HEK293T (cell line): ENCODE data around the gene CINP.
"Not testable (repeated sequence)": the region's sequence is repeated elsewhere in the genome, so short reads cannot be mapped to it uniquely, and the experiment has no call there.

Source experiments
- CTCF ChIA-PET: fragments of 350-600 bp; formaldehyde crosslinking; extraction: SDS; loops from one replicate; lab custom pipeline; 2021; ENCODE audit warnings: antibody characterized with exemption, inconsistent platforms; lab: Yijun Ruan, JAX
- POLR2A ChIA-PET: fragments of 350-600 bp; formaldehyde crosslinking; extraction: SDS; loops from one replicate; lab custom pipeline; 2020; ENCODE audit warnings: antibody characterized with exemption, inconsistent platforms; lab: Yijun Ruan, JAX
- DNase-seq: peaks from one replicate; pipeline ENCODE4 v3.0.0; 2012; ENCODE audit warnings: mixed read lengths; ENCODE audit errors: extremely low spot score
- ARNT ChIP-seq: fragments of 450-650 bp; IDR thresholded peaks from 2 replicates; pipeline ENCODE4 v1.6.1; 2017; ENCODE audit warnings: mild to moderate bottlenecking
- BHLHE40 ChIP-seq: fragments of 450-650 bp; IDR thresholded peaks from 2 replicates; pipeline ENCODE4 v1.6.1; 2016; ENCODE audit warnings: mild to moderate bottlenecking, moderate library complexity, borderline replicate concordance
- CTBP1 ChIP-seq: fragments of 450-650 bp; IDR thresholded peaks from 2 replicates; pipeline ENCODE4 v1.6.1; 2016; ENCODE audit warnings: borderline replicate concordance
- ELF4 ChIP-seq: fragments of 450-650 bp; IDR thresholded peaks from 2 replicates; pipeline ENCODE4 v1.6.1; 2017; ENCODE audit warnings: antibody characterized with exemption
- FOXA1 ChIP-seq: fragments of 450-650 bp; IDR thresholded peaks from 2 replicates; pipeline ENCODE4 v1.6.1; 2016; ENCODE audit warnings: mild to moderate bottlenecking
- FOXK2 ChIP-seq: fragments of 450-650 bp; IDR thresholded peaks from 2 replicates; pipeline ENCODE4 v1.6.1; 2016; ENCODE audit warnings: mild to moderate bottlenecking
- FOXM1 ChIP-seq: fragments of 450-650 bp; IDR thresholded peaks from 2 replicates; pipeline ENCODE4 v1.6.1; 2017; ENCODE audit warnings: mild to moderate bottlenecking, borderline replicate concordance
- HDGF ChIP-seq: fragments of 450-650 bp; IDR thresholded peaks from 2 replicates; pipeline ENCODE4 v1.6.1; 2017; ENCODE audit warnings: antibody characterized with exemption, borderline replicate concordance
- L3MBTL2 ChIP-seq: fragments of 450-650 bp; conservative IDR thresholded peaks from 2 replicates; pipeline ENCODE4 v1.6.1; 2016; ENCODE audit warnings: mild to moderate bottlenecking
- LEF1 ChIP-seq: fragments of 450-650 bp; IDR thresholded peaks from 2 replicates; pipeline ENCODE4 v1.6.1; 2017; ENCODE audit warnings: mild to moderate bottlenecking, borderline replicate concordance
- NFRKB ChIP-seq: fragments of 450-650 bp; IDR thresholded peaks from 2 replicates; pipeline ENCODE4 v1.6.1; 2016; ENCODE audit warnings: mild to moderate bottlenecking, moderate library complexity
- SP1 ChIP-seq: fragments of 450-650 bp; IDR thresholded peaks from 2 replicates; pipeline ENCODE4 v1.6.1; 2017
- SUZ12 ChIP-seq: fragments of 450-650 bp; IDR thresholded peaks from 2 replicates; pipeline ENCODE4 v1.6.1; 2016; ENCODE audit warnings: mild to moderate bottlenecking
- TARDBP ChIP-seq: fragments of 450-650 bp; IDR thresholded peaks from 2 replicates; pipeline ENCODE4 v1.6.1; 2016
- ZNF384 ChIP-seq: fragments of 450-650 bp; IDR thresholded peaks from 2 replicates; pipeline ENCODE4 v1.6.1; 2016
- TF ChIP-seq, protein P1 (sequence below): fragments of 450-650 bp; IDR thresholded peaks from 2 replicates; pipeline ENCODE4 v1.6.1; 2016

CINP gene

DNA sequence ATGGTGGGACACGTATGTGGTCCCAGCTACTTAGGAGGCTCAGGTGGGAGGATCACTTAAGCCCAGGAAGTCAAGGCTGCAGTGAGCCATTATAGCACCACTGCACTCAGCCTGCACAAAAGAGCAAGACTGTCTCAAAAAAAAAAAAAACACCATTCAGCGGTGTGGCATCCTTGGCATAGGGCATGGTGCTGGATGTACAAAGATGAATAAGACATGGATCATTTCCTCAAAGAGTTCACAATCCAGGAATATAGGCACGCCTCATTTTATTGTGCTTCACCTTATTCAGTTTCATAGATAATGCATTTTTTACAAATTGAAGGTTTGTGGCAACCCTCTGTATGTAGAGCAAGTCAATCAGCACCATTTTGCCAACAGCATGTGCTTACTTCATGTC is 6.4 kb downstream of the CINP start:
- DNase-seq = no peak
- TF ChIP-seq ZNF384 (no peak), ARNT (no peak), SUZ12 (no peak), FOXM1 (no peak), LEF1 (no peak), TARDBP (no peak), CTBP1 (no peak), L3MBTL2 (no peak), FOXK2 (no peak), ELF4 (no peak)
- ChIA-PET CTCF (no interaction called here), POLR2A (no interaction called here)

DNA sequence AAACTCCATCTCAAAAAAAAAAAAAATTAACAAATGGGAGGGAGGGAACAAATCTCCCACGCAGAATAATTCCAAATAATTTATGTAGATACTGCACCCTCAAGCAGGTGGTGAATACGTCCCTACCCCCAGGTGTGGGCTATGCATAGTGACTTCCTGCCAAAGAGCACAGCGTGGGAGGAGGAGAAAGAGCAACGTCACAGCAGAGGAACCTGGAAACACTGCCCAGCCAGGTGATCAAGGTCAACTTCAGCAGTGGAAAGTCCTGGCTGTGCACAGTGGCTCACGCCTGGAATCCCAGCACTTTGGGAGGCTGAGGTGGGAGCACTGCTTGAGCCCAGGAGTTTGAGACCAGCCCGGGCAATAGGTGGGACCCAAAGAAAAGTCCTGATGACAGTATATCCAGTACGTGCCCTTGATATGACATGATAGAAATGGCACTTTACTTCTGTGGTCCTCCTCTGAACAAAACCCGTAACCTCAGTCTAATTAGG is 9.5 kb downstream of the CINP start:
- POLR2A ChIA-PET = no interaction called here
- DNase-seq = no peak
- TF ChIP-seq SUZ12 = no peak
- no peak for TF ChIP-seq TARDBP
- no peak for TF ChIP-seq LEF1
- TF ChIP-seq NFRKB = no peak
- no peak for TF ChIP-seq FOXK2
- TF ChIP-seq, protein P1, sequence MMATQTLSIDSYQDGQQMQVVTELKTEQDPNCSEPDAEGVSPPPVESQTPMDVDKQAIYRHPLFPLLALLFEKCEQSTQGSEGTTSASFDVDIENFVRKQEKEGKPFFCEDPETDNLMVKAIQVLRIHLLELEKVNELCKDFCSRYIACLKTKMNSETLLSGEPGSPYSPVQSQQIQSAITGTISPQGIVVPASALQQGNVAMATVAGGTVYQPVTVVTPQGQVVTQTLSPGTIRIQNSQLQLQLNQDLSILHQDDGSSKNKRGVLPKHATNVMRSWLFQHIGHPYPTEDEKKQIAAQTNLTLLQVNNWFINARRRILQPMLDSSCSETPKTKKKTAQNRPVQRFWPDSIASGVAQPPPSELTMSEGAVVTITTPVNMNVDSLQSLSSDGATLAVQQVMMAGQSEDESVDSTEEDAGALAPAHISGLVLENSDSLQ = no peak
- no peak for TF ChIP-seq ELF4
- no peak for TF ChIP-seq BHLHE40
- TF ChIP-seq ZNF384 = no peak
- TF ChIP-seq SP1 = no peak
- TF ChIP-seq L3MBTL2 = no peak
- no peak for TF ChIP-seq HDGF
- TF ChIP-seq FOXA1 = no peak
- no peak for TF ChIP-seq FOXM1
- TF ChIP-seq CTBP1 = no peak
- CTCF ChIA-PET = no interaction called here

DNA sequence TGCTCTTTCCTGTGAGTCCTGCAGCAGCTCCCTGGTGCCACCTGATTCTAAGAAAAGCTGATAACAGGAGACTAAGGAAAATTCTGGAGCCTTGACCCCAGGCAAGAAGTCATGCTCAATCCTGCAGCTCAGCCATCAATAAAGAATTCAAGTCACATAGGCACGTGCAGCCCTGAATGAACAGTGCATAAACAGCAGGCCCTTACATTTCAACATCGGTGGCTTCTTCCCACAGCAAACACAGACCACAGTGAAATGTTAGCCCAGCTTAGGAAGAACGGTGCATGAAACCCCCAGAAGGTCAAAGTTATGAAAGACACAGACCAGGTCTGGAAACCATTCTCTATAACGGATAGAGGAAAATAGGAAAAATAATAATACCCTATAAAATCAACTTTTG is 10.5 kb downstream of the CINP start:
- CTCF ChIA-PET = no interaction called here
- TF ChIP-seq FOXA1 = no peak
- no peak for TF ChIP-seq LEF1
- no peak for TF ChIP-seq SP1
- TF ChIP-seq BHLHE40 = no peak
- TF ChIP-seq ZNF384 = no peak
- TF ChIP-seq SUZ12 = no peak
- TF ChIP-seq TARDBP = no peak
- TF ChIP-seq ARNT = no peak
- no peak for TF ChIP-seq CTBP1
- TF ChIP-seq HDGF = no peak
- POLR2A ChIA-PET = interaction anchor here (3.1 kb wide), 1 partner anchor 10 kb away, joined by 14 read pairs; the partner anchor contains the start of genes CINP and TECPR2
- no peak for DNase-seq

DNA sequence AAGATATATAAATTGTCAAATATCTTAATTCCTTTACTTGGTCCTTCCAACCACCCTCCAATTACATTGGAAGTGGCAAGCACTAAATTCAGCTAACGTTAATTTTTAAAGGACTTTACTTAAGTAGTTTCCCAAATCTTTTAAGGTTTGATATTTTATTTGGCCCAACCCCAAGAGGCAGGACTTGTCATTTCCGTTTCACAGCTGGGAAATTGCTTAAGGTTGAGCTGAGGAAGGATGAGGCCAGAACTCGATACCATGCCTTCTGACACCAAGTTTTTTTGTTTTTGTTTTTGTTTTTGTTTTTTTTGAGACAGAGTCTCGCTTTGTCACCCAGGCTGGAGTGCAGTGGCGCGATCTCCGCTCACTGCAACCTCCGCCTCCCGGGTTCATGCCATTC is 11.1 kb downstream of the CINP start:
- CTCF ChIA-PET, DNase-seq: not testable (repeated sequence)
- POLR2A ChIA-PET = interaction anchor here (3.1 kb wide), 1 partner anchor 11 kb away, joined by 14 read pairs; the partner anchor contains the start of genes CINP and TECPR2

DNA sequence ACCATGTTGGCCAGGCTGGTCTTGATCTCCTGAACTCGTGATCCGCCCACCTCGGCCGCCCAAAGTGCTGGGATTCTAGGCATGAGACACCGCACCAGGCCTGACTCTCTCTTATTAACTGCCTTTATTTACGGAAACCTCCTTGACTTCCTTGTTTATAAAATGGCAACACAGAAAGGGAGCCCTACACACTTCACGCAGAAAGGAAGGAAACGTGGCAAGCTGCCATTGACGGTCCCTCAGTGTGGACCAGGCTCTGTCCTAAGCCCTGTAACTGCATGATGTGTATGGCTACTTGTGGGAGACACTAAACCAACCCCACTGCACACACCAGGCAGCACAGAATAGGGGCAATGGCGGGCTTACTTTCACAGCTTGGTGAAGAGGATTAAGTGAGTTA is 11.7 kb downstream of the CINP start:
- POLR2A ChIA-PET = interaction anchor here (3.1 kb wide), 1 partner anchor 11 kb away, joined by 14 read pairs; the partner anchor contains the start of genes CINP and TECPR2
- DNase-seq = no peak
- CTCF ChIA-PET = no interaction called here
- TF ChIP-seq CTBP1 = no peak
- no peak for TF ChIP-seq SP1

DNA sequence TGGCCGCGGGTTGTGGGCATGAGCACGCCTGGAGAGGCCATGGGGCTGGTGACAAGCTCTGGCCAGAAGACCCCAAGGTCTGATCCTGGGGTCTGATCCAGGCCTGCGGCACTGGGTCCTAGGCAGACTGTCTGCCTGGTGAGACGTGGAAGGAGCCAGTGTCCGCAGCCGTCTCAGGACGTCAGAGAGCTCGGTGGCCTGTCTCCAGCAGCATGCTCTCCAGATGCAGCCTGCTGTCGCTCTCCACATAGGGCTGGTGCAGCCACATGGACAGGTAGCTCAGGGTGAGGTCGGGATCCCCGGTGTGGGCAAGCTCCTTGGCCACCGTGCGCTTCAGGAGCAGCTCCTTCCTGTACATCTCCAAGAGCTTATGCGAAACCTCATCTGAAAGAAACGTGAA is 14.3 kb downstream of the CINP start:
- no peak for DNase-seq
- ChIA-PET CTCF (interaction anchor here (0.9 kb wide), 1 partner anchor 31 kb away, joined by 3 read pairs; no protein-coding TSS in a partner anchor), POLR2A (interaction anchor here (1.7 kb wide), 1 partner anchor 14 kb away, joined by 6 read pairs; the partner anchor contains the start of genes CINP and TECPR2)
- TF ChIP-seq FOXK2 (no peak), ELF4 (no peak)

DNA sequence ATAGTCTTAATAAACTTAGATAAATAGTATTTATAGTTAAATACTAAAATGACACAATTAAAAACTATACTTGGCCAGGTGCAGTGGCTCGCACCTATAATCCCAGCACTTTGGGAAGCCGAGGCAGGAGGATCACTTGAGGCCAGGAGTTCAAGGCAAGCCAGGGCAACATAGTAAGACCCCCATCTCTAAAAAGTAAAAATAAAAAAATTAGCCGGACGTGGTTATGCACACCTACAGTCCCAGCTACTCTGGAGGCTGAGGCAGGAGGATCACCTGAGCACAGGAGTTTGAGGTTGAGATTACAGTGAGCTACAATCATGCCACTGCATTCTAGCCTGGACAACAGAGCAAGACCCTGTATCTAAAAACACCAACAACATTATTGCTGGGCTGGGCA is 16.0 kb downstream of the CINP start:
- TF ChIP-seq L3MBTL2 = no peak
- TF ChIP-seq SP1 = no peak
- TF ChIP-seq LEF1 = no peak
- TF ChIP-seq ELF4 = no peak
- TF ChIP-seq TARDBP = no peak
- no peak for TF ChIP-seq FOXK2
- no peak for TF ChIP-seq NFRKB
- no peak for TF ChIP-seq FOXM1
- TF ChIP-seq BHLHE40 = no peak
- no peak for TF ChIP-seq HDGF
- no peak for TF ChIP-seq SUZ12
- TF ChIP-seq ZNF384 = no peak
- no peak for TF ChIP-seq FOXA1
- no peak for TF ChIP-seq CTBP1
- TF ChIP-seq, protein P1 = no peak
- TF ChIP-seq ARNT = no peak
- POLR2A ChIA-PET = no interaction called here
- no peak for DNase-seq
- CTCF ChIA-PET = no interaction called here

DNA sequence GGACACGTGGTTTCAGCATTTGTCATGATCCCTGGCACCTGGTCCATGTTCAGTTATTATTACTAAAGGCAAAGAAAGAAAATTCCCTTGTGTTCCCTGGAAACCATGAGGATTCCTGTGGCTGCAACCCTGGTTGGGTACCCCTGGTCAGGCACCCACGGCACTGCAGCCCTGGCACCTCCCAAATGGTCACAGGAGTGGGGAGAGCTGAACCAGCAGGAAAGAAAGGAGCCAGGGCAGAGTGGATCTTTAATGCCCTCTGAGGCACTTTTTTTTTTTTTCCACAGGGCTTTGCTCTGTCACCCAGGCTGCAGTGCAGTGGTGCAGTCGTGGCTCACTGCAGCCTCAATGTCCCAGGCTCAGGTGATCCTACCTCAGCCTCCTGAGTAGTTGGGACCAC is 17.5 kb downstream of the CINP start:
- no peak for DNase-seq
- ChIA-PET POLR2A (no interaction called here), CTCF (no interaction called here)
- TF ChIP-seq ARNT = no peak
- no peak for TF ChIP-seq SP1
- no peak for TF ChIP-seq L3MBTL2
- no peak for TF ChIP-seq LEF1
- TF ChIP-seq FOXM1 = no peak
- no peak for TF ChIP-seq HDGF
- TF ChIP-seq SUZ12 = no peak
- TF ChIP-seq, protein P1 = no peak
- TF ChIP-seq BHLHE40 = no peak
- no peak for TF ChIP-seq FOXA1
- TF ChIP-seq TARDBP = no peak
- no peak for TF ChIP-seq ZNF384
- TF ChIP-seq FOXK2 = no peak
